GM19238 (cell line): ENCODE results near the gene OR8D4.
"Not testable (repeated sequence)": the region's sequence is repeated elsewhere in the genome, so short reads cannot be mapped to it uniquely, and the experiment has no call there.

Experiments
- DNase-seq: peaks from one replicate; pipeline ENCODE4 v3.0.0; 2011; ENCODE audit warnings: low spot score; ENCODE audit not compliant: insufficient read length

Gene OR8D4

GRCh38 chr11:123901867-123902266, at the start of gene OR8D4:
TSS of gene OR8D4 (plus strand) at chr11:123902167. CDS start at chr11:123906432, 4,265 bp downstream.
- DNase-seq, result no peak

GRCh38 chr11:123852321-123852720, 49.6 kb upstream of the OR8D4 start:
- no peak for DNase-seq

GRCh38 chr11:123853038-123853437, 48.9 kb upstream of the OR8D4 start:
- DNase-seq, result no peak

- no peak for DNase-seq
These were observed 45.5 kb upstream of the OR8D4 start for GRCh38 chr11:123856444-123856843.

- no peak for DNase-seq
These were observed 42.2 kb upstream of the OR8D4 start for GRCh38 chr11:123859731-123860130.

- not testable (repeated sequence) for DNase-seq
These were observed 36.7 kb upstream of the OR8D4 start for GRCh38 chr11:123865293-123865692.

- DNase-seq, result not testable (repeated sequence)
These were observed 34.2 kb upstream of the OR8D4 start for GRCh38 chr11:123867795-123868194.

- no peak for DNase-seq
These were observed 21.1 kb upstream of the OR8D4 start for GRCh38 chr11:123880912-123881311.

GRCh38 chr11:123885570-123885969, 16.4 kb upstream of the OR8D4 start, which contains the start of gene TMEM225:
TSS of gene TMEM225 (minus strand) at chr11:123885670. CDS start at chr11:123885425, 245 bp downstream.
- DNase-seq, result no peak

GRCh38 chr11:123892031-123892430, 9.9 kb upstream of the OR8D4 start:
- no peak for DNase-seq

GRCh38 chr11:123899792-123900191, 2.2 kb upstream of the OR8D4 start:
- DNase-seq, result no peak

GRCh38 chr11:123903932-123904331, 2.0 kb downstream of the OR8D4 start:
- DNase-seq, result no peak

- DNase-seq, result no peak
These were observed 3.0 kb downstream of the OR8D4 start for GRCh38 chr11:123904932-123905331.

- no peak for DNase-seq
These were observed 3.9 kb downstream of the OR8D4 start for GRCh38 chr11:123905826-123906225.

GRCh38 chr11:123920943-123921342, 19.0 kb downstream of the OR8D4 start:
- DNase-seq, result no peak

GRCh38 chr11:123924027-123924426, 22.1 kb downstream of the OR8D4 start:
- no peak for DNase-seq

- DNase-seq, result no peak
These were observed 37.4 kb downstream of the OR8D4 start, which contains the start of gene OR4D5 for GRCh38 chr11:123939317-123939716. TSS of gene OR4D5 (plus strand) at chr11:123939617. CDS start at chr11:123939617, 0 bp downstream.

GRCh38 chr11:123942413-123942812, 40.4 kb downstream of the OR8D4 start:
- DNase-seq, result no peak

GRCh38 chr11:123943738-123944137, 41.8 kb downstream of the OR8D4 start, which contains the start of gene OR6T1:
TSS of gene OR6T1 (minus strand) at chr11:123943838. CDS start at chr11:123943838, 0 bp downstream.
- no peak for DNase-seq

- no peak for DNase-seq
These were observed 43.2 kb downstream of the OR8D4 start for GRCh38 chr11:123945132-123945531.

GRCh38 chr11:123956752-123957151, 54.8 kb downstream of the OR8D4 start:
- DNase-seq, result no peak
